Activated naive CD8-positive, alpha-beta T cell (primary cell): ENCODE data around the gene RSPRY1.

Experiments used
- H3K27ac Mint-ChIP-seq: one replicate; pipeline ENCODE4 v1.8.0; 2021; ENCODE audit warnings: mixed read lengths
- H3K27me3 Mint-ChIP-seq: one replicate; pipeline ENCODE4 v1.8.0; 2021; ENCODE audit warnings: mixed read lengths
- H3K36me3 Mint-ChIP-seq: one replicate; pipeline ENCODE4 v1.8.0; 2021; ENCODE audit warnings: mixed read lengths
- H3K4me1 Mint-ChIP-seq: one replicate; pipeline ENCODE4 v1.8.0; 2021; ENCODE audit warnings: low read depth, mixed read lengths
- H3K4me3 Mint-ChIP-seq: one replicate; pipeline ENCODE4 v1.8.0; 2021; ENCODE audit warnings: mild to moderate bottlenecking, mixed read lengths
- H3K9me3 Mint-ChIP-seq: one replicate; pipeline ENCODE4 v1.8.0; 2021; ENCODE audit warnings: low read depth, mixed read lengths

The RSPRY1 gene

DNA sequence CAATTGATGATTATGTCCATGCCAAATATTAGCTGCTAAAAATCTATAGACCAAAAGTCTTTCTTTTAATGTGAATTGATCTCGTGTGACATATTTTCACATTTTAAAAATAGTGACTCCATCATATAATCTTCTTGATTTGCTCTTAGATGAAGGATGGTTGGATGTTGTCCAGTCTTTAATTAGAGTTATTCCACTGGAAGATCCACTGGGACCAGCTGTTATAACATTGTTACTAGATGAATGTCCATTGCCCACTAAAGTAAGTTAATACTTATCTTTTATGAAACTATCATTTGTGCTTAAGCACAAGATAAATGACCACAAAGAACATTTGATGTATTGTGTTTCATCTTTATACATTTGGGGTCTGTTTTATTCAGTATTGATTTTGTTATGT is 22.8 kb downstream of the RSPRY1 start:
- H3K27me3 Mint-ChIP-seq = no peaks in the 10 kb centered on the region
- no peak overlapping the region for H3K27ac Mint-ChIP-seq
- no peak overlapping the region for H3K4me3 Mint-ChIP-seq
- H3K4me1 Mint-ChIP-seq = no peaks in the 10 kb centered on the region
- peaks cover 24% of the 10 kb centered on the region for H3K36me3 Mint-ChIP-seq
- no peaks in the 10 kb centered on the region for H3K9me3 Mint-ChIP-seq

DNA sequence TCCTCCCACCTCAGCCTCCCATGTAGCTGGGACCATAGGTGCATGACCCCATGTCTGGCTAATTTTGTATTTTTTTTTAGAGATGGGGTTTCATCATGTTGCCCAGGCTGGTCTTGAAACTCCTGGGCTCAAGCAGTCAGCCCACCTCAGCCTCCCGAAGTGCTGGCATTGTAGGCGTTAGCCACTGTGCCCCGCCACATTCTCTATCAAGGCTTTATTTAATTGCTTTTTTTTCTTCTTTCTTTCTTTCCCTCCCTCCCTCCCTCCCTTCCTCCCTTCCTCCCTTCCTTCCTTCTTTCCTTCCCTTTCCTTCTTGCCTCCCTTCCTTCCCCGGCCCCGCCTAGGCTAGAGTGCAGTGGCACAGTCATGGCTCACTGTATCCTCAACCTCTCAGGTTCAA is 23.7 kb downstream of the RSPRY1 start:
- Mint-ChIP-seq H3K27me3 (no peaks in the 10 kb centered on the region), H3K4me1 (no peaks in the 10 kb centered on the region), H3K4me3 (no peak overlapping the region), H3K27ac (no peak overlapping the region), H3K9me3 (no peaks in the 10 kb centered on the region), H3K36me3 (peaks cover 31% of the 10 kb centered on the region)

DNA sequence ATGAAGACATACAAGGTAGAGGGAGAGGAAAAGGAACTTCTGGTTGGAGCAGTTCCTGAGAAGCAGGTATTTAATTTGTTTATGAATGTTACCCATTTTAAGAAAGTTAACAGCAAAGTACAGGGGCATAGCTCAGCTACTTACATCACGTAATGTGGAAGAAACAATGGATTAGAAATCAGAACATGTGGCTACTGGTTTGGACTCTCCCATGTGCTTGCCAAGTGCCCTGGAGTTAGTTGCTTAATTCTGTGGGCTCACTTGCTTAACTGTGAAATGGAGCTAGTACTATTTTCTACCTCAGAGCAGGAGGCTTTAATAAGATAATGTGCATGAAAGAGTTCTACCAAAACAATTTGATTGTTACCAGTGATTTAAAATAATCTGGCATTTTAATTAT is 27.3 kb downstream of the RSPRY1 start:
- no peak overlapping the region for H3K27ac Mint-ChIP-seq
- no peaks in the 10 kb centered on the region for H3K27me3 Mint-ChIP-seq
- H3K9me3 Mint-ChIP-seq = peaks cover 19% of the 10 kb centered on the region
- peaks cover 54% of the 10 kb centered on the region for H3K36me3 Mint-ChIP-seq
- no peak overlapping the region for H3K4me3 Mint-ChIP-seq
- no peaks in the 10 kb centered on the region for H3K4me1 Mint-ChIP-seq

DNA sequence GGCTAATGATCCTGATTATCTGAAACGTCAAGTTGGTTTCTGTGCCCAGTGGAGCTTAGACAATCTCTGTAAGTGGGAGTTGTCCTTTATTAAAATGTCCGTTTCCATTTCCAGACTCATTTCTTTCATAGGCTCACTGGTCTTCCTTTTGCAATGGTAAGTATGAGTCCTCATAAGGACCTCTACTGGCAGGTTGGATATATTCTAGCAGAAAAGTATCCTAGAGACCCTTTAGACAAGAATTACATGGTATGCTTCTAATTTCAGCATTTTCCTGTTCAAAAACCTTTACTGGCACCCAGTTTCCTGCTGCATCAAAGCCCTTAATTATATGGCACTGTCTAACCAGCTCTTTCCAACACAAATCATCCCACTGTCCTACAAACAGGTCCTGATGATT is 30.8 kb downstream of the RSPRY1 start:
- Mint-ChIP-seq H3K36me3 (peaks cover 71% of the 10 kb centered on the region), H3K27me3 (no peaks in the 10 kb centered on the region), H3K27ac (no peak overlapping the region), H3K4me3 (no peak overlapping the region), H3K4me1 (no peaks in the 10 kb centered on the region), H3K9me3 (peaks cover 19% of the 10 kb centered on the region)

DNA sequence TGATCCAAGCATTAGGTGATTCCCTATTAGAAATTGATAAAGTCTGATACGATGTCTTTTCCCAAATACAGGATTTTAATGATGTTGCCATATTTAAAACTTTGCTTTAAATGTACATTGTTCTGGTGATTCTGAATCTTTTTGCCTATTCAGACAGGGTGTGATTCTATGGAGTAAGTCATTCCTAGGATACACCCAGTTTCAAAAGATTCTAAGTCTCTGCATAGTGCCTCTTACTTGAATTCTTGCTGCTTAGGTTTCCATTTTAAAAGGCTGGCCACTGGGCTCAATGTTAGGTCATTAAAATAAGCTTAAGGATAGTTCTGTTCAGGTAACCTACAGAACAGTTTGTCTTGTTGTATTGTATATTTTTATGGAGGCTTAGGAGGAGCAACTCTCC is 36.9 kb downstream of the RSPRY1 start:
- no peak overlapping the region for H3K4me3 Mint-ChIP-seq
- H3K9me3 Mint-ChIP-seq = peaks cover under 1% of the 10 kb centered on the region
- no peaks in the 10 kb centered on the region for H3K4me1 Mint-ChIP-seq
- peaks cover 33% of the 10 kb centered on the region for H3K36me3 Mint-ChIP-seq
- no peak overlapping the region for H3K27ac Mint-ChIP-seq
- H3K27me3 Mint-ChIP-seq = no peaks in the 10 kb centered on the region

DNA sequence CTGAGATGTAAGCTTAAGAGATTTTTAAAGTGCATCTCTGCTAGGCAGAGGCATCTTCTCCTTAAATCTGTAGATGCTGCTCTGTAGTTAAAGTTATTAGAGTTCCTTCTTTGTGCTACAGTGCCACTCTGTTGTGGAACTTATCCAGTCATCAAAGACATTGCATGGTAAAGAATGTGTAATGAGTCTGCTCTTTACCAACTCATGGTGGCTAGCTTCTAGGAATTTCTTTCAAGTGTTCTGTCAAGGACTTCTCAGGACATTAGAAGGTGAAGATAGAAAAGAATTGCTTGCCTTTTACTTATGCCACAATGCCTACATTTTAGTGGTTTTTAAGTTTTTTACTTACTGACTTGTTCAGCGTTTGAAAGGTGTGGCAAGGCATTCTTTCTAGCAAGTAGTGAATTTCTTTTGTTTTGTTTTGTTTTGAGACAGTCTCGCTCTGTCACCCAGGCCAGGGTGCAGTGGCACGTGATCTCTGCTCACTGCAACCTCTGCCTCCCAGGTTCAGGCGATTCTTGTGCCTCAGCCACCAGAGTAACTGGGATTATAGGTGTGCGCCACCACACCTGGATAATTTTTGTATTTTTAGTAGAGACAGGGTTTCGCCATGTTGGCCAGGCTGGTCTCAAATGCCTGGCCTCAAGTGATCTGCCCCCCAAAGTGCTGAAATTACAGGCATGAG is 38.7 kb downstream of the RSPRY1 start:
- no peak overlapping the region for H3K4me3 Mint-ChIP-seq
- H3K36me3 Mint-ChIP-seq = peaks cover 20% of the 10 kb centered on the region
- H3K4me1 Mint-ChIP-seq = no peaks in the 10 kb centered on the region
- H3K9me3 Mint-ChIP-seq = no peaks in the 10 kb centered on the region
- no peak overlapping the region for H3K27ac Mint-ChIP-seq
- no peaks in the 10 kb centered on the region for H3K27me3 Mint-ChIP-seq

DNA sequence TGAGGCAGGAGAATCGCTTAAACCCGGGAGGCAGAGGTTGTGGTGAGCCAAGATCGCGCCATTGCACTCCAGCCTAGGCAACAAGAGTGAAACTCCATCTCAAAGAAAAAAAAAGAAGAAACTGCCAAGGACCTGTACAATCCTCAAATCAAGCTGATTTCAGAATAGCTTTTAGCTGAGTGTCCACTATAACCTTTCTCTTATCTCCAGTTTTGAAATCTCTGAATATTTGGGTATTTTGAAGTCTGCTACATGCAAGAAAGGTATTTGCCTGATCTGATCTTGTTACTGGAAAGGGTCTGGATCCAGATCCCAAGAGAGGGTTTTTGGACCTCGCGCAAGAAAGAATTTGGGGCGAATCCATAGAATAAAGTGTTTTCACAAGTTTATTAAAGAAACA is 39.8 kb downstream of the RSPRY1 start:
- H3K9me3 Mint-ChIP-seq = no peaks in the 10 kb centered on the region
- no peaks in the 10 kb centered on the region for H3K4me1 Mint-ChIP-seq
- H3K27ac Mint-ChIP-seq = no peak overlapping the region
- no peaks in the 10 kb centered on the region for H3K27me3 Mint-ChIP-seq
- H3K36me3 Mint-ChIP-seq = peaks cover 11% of the 10 kb centered on the region
- no peak overlapping the region for H3K4me3 Mint-ChIP-seq

DNA sequence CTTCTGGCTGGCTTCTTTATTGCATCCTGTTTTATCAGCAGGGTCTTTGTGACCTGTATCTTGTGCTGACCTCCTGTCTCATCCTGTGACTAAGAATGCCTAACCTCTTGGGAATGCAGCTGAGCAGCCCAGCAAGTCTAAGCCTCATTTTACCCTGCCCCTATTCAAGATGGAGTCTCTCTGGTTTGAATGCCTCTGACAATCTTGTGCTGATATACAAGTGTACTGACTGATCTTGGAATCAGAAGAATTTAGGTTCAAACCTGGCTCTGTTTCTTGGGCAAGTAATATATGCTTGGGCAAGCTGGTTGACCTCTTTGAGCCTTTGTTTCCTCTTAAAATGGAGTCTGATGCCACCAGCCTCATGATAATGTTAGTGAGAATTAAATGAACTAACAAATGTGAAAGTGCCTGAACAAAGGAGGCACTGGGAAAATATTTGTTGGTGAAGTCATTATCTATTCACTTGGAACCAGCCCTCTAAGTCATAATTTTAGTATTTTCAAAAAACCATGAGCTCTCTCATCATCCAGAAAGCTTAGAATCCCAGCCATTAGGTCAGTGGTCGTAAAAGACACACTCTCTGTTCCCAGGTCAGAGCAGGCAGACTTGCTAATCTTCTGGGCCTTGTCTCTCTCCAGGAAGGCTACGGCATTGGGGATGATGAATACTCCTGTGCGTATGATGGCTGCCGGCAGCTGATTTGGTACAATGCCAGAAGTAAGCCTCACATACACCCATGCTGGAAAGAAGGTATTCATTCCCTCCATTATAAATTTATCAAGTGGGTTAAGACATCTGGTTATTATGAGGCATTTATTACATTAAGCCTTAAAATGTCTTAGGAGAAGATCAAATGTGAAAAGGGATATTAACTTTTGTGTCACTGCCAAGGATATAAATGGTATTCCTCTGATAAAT is 40.8 kb downstream of the RSPRY1 start:
- no peaks in the 10 kb centered on the region for H3K27me3 Mint-ChIP-seq
- H3K36me3 Mint-ChIP-seq = peaks cover 8% of the 10 kb centered on the region
- no peaks in the 10 kb centered on the region for H3K4me1 Mint-ChIP-seq
- H3K9me3 Mint-ChIP-seq = no peaks in the 10 kb centered on the region
- no peak overlapping the region for H3K4me3 Mint-ChIP-seq
- H3K27ac Mint-ChIP-seq = peak overlapping the region; percentile 22

DNA sequence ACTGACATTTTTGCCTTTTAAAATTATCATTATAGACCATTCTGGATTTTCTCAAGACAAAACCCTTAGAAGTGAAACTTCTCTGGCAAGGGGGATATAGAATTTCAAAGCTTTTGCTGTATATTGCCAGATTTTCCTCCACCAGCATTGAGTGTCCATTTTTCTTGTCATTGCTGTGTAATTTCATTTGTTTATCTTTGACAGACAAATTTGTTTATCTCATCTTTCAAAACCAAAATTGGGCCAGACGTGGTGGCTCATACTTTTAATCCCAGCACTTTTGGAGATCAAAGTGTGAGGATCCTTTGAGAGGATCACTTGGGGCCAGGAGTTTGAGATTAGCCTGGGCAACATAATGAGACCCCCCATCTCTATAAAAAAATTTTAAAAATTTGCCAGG is 43.0 kb downstream of the RSPRY1 start:
- Mint-ChIP-seq H3K36me3 (peaks cover 9% of the 10 kb centered on the region), H3K27me3 (no peaks in the 10 kb centered on the region), H3K27ac (no peak overlapping the region), H3K9me3 (no peaks in the 10 kb centered on the region), H3K4me1 (no peaks in the 10 kb centered on the region), H3K4me3 (no peak overlapping the region)

DNA sequence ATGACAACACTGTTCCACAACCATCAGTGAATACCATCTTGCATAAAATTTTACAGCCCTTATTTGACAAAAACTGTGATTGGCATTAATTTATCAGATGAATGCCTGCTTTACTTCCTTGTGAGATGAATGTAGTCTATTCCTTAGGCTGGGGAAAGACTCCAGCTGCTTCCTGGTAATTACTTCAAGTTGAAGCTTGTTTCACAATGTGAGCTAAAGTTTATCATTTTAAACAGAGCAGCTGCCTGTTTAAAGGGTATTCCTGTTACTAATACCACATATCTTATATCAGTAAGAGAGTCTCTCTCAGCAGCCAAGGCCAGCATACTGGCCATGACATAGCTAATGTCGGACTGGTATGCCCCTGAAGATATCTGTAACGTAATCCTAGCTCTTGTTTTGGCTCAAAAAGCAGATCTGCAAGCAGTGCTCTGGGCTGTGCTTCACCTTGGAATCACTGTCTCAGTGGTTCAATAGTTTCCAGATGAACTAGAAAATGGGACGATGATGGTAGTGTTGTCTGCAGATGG is 45.8 kb downstream of the RSPRY1 start:
- H3K4me3 Mint-ChIP-seq = no peak overlapping the region
- H3K9me3 Mint-ChIP-seq = no peaks in the 10 kb centered on the region
- peaks cover 4% of the 10 kb centered on the region for H3K4me1 Mint-ChIP-seq
- no peaks in the 10 kb centered on the region for H3K27me3 Mint-ChIP-seq
- no peak overlapping the region for H3K27ac Mint-ChIP-seq
- H3K36me3 Mint-ChIP-seq = peaks cover 10% of the 10 kb centered on the region

DNA sequence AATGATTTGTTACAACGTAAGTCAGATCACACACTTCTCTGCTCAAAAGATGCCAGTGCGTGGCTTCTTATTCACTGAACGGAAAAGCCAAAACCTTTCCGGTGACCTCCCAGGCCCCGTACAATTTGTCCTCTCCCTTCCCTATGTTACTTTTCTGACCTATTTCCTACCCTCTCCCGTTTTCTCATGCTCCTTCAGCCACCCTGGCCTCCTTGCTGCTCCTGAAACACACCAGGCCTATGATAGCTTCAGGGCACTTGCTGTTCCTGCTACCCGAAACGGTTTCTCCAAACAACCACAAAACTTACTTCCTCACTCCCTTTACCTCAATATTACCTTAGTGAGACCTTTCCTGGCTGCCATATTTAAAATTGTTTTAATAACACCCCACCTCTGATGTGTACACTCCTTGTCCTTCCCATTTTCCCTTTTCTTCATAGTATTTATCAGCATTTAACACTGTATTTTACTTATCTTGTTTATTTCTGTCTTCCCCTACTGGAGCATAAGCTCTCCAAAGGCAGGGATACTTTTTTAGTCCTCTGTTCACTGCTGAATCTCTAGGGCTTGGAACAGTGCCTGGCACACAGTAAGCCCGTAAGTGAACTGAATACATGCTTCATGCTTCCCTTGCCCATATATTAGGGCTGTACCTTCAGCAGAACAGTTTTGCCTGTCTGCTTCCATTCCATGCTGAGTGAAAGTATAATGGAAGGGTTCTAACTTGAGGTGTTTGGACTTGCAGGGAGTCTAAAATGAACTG is 48.0 kb downstream of the RSPRY1 start:
- H3K4me3 Mint-ChIP-seq = no peak overlapping the region
- no peaks in the 10 kb centered on the region for H3K27me3 Mint-ChIP-seq
- H3K27ac Mint-ChIP-seq = no peak overlapping the region
- H3K9me3 Mint-ChIP-seq = no peaks in the 10 kb centered on the region
- peaks cover 4% of the 10 kb centered on the region for H3K4me1 Mint-ChIP-seq
- peaks cover 12% of the 10 kb centered on the region for H3K36me3 Mint-ChIP-seq

DNA sequence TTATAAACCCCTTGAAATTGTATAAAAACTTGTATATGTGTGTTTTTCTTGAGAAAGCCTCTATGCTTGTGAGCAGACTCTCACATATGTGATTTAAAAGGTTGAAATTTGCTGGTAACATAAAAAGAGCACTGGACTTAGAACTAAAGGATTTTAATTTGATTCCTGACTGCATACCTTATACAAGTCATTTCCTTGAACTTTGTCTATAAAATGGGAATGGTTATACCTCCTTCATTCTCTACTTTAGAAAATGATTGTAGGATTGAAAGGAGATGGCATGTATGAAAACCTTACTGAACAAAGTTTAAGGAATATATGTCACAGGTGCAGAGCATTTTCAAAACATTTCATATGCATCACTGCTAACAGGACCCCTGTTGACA is 48.6 kb downstream of the RSPRY1 start:
- no peaks in the 10 kb centered on the region for H3K9me3 Mint-ChIP-seq
- H3K36me3 Mint-ChIP-seq = peaks cover 12% of the 10 kb centered on the region
- H3K4me1 Mint-ChIP-seq = peaks cover 4% of the 10 kb centered on the region
- no peak overlapping the region for H3K27ac Mint-ChIP-seq
- H3K4me3 Mint-ChIP-seq = no peak overlapping the region
- no peaks in the 10 kb centered on the region for H3K27me3 Mint-ChIP-seq

DNA sequence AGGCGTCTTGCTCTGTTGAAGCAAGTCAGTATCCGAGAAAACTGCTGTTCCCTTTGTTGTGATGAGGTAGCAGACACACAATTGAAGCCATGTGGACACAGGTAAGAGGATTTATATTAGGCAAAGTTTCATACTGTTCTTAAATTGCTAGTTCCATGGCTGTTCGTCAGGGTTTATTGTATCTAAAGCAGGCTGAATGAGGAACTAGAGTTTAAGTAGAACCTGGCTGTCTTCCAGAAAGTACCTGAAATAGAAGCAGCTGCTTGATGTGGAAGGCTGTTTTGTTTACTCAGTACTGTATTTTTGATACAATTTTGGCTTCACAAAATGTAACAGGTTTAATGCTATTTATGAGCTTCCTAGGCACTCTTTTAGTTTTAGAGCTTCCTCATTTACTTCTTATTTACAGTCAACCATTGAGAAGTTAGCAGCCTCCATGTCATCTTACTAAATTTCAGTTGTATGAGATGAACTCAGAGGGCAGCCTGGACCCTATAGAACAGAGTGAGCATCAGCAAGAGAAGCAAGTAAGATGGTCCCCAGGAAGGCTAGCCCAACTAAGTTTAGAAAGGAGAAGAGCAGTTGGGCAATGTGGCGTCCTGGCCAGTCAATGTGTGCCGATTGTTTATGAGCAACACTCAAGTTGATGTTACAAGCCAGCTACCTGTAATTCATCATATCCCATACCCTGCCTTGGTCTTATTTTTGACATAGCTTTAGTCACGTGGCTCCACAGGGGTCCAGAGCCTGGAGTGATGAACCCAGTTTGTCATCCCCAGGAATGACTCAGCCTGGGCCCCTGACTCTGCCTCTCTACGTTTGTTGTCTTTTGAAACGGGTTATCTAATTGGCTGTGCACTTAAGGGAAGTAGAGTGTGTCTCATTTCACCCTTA is 49.2 kb downstream of the RSPRY1 start:
- peaks cover 4% of the 10 kb centered on the region for H3K4me1 Mint-ChIP-seq
- H3K36me3 Mint-ChIP-seq = peaks cover 12% of the 10 kb centered on the region
- H3K4me3 Mint-ChIP-seq = no peak overlapping the region
- H3K27ac Mint-ChIP-seq = no peak overlapping the region
- no peaks in the 10 kb centered on the region for H3K27me3 Mint-ChIP-seq
- H3K9me3 Mint-ChIP-seq = no peaks in the 10 kb centered on the region

DNA sequence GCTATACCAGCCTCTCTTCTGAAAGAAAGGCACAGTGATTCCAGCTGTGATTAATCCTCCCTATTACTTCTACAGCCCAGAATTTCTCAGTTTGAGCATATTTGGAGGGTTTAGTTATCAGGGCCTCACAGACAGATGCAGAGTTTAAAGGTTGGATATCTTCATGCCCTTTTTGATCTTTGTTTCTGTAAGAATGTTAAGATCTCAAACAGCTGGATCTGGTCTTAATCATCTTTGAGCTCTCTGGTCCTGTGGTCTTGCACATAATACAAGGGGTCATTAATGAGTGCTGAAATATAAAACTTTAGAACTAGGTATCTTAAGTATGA is 49.9 kb downstream of the RSPRY1 start:
- Mint-ChIP-seq H3K27ac (no peak overlapping the region), H3K4me3 (no peak overlapping the region), H3K27me3 (no peaks in the 10 kb centered on the region), H3K36me3 (peaks cover 12% of the 10 kb centered on the region), H3K9me3 (no peaks in the 10 kb centered on the region), H3K4me1 (peaks cover 5% of the 10 kb centered on the region)
